Left ventricle myocardium superior (tissue), 1 donor: ENCODE results near the gene MYB. TPM values are rescaled to one million over a fixed set of nuclear protein-coding genes. Genes with fewer than 3 reads are reported as not detected.

Experiments used
- ATAC-seq: fragments of 200-7000 bp; cut with Tn5 transposase; one replicate; pipeline ENCODE4 v1.9.1; 2020; ENCODE audit warnings: mild to moderate bottlenecking, moderate library complexity
- DNase-seq: peaks from one replicate; pipeline ENCODE4 v3.0.0-alpha.2; 2020
- intact Hi-C: fragments of 100-400 bp; cut with micrococcal nuclease; formaldehyde crosslinking; loops from one replicate; pipeline ENCODE4 v1.11.0; 2022
- microRNA-seq: library from miRNA; unstranded; fragments of <30 nt; microRNA quantifications from one replicate; pipeline ENCODE4 v1.2.0, GENCODE V29; 2020; ENCODE audit warnings: borderline number of aligned reads
- total RNA-seq: library from RNA; stranded (reverse); fragmentation: NEBNext Ultra II Directional; extraction: Animal tissue kit (Norgen Biotek cat#: 25700); gene quantifications from one replicate; pipeline ENCODE4 v1.2.1, GENCODE V29; 2021
- donor health status: DM: no; HTN: yes; CAD: no; lungs with severe emphysema.

Gene MYB
- total RNA-seq, 1 donor from 2014 or later = 0.15 TPM

DNA sequence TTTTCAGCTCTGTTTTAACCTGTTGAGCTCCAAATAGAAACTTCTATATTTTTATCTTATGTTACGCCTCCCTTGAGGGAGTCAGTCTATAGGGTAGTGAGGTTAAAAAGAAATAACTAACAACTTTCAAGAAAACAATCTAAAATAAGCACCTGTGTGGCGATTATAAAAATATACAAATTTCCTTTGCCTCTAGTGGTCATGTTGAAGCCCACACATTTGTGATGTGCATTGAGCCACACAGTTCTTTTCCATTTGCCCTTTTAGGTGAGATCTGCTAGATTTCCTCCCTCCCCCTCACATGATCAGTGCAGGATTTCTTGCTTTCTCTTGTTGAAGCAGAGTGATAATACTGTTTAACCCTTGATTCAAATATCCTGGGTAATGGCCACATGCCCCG lies 84.2 kb downstream of the MYB start:
- no peak for ATAC-seq
- DNase-seq = no peak
- intact Hi-C loops = no loop called here

GRCh38 chr6:135266675-135267074 lies 85.6 kb downstream of the MYB start:
- intact Hi-C loops = no loop called here
- ATAC-seq = no peak
- DNase-seq = no peak

GRCh38 chr6:135267085-135267484 lies 86.0 kb downstream of the MYB start:
- ATAC-seq (no peak), DNase-seq (no peak)
- intact Hi-C loops = no loop called here

DNA sequence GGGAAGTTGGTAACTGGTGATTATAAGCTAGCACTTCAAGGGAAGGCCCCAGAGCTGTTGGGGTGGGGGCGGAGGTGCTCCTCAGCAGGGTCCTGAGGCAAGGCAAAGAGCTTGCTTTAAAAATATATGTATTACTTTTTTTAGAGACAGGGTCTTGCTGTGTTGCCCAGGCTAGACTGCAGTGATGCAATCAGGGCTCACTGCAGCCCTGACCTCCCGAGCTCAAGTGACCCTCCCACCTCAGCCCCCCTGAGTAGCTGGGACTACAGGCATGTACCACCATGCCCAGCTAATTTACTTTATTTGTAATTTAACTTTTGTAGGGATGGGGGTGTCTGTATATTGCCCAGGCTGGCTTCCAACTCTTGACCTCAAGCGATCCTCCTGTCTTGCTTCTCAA lies 87.2 kb downstream of the MYB start:
- ATAC-seq = no peak
- intact Hi-C loops = no loop called here
- DNase-seq = no peak

DNA sequence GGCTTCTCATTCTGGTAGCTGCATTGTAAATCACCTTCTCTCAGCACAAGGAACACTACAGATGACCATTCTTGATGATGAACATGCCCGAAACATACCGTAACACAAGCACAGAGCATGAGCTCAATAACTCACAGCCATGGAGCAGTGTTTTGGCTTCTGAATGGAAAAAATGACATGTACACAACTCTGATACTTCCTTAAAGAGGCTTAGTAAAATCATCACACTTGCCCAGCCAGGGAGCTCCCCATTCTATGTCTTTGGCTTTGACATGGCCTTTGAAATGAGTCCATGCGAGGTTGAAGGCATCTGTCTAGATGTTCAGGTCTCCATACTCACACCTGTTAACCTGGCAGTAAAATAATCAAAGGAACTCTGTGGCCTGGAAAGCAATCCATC lies 87.6 kb downstream of the MYB start:
- intact Hi-C loops = no loop called here
- no peak for ATAC-seq
- DNase-seq = no peak

Small RNA genes lying within 50 kb of the gene (microRNA-seq; reads per million reads assigned to microRNA genes)
- not detected for gene MIR548A2

Other genes starting within 250 kb of the MYB start
- 0.20 TPM for gene ALDH8A1, start 231.2 kb upstream of the MYB start, total RNA-seq
- gene HBS1L, start 126.5 kb upstream of the MYB start, total RNA-seq = 89.8 TPM